ENCODE data around the gene FXYD3.

DNA sequence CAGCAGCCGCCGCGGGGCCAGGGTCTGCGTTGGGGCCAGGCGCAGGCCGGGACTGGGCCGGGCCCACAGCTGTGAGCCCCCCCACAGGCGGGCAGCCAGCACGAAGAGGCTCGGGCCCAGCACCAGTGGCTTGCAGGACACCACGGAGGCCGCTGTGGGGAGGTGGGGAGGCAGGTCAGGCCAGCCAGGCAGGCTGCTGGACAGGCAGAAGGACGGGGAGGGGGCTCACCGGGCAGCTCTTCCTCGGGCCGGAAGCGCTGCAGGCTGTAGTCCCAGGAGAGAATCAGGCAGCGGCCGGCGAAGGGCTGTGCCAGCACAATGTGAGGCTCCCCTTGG is 11.0 kb downstream of the FXYD3 start:
- TF ChIP-seq, protein P1, sequence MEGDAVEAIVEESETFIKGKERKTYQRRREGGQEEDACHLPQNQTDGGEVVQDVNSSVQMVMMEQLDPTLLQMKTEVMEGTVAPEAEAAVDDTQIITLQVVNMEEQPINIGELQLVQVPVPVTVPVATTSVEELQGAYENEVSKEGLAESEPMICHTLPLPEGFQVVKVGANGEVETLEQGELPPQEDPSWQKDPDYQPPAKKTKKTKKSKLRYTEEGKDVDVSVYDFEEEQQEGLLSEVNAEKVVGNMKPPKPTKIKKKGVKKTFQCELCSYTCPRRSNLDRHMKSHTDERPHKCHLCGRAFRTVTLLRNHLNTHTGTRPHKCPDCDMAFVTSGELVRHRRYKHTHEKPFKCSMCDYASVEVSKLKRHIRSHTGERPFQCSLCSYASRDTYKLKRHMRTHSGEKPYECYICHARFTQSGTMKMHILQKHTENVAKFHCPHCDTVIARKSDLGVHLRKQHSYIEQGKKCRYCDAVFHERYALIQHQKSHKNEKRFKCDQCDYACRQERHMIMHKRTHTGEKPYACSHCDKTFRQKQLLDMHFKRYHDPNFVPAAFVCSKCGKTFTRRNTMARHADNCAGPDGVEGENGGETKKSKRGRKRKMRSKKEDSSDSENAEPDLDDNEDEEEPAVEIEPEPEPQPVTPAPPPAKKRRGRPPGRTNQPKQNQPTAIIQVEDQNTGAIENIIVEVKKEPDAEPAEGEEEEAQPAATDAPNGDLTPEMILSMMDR (IDR thresholded peaks at IDR 0.05): no peak
- no peak for TF ChIP-seq POLR2AphosphoS5 (IDR thresholded peaks at IDR 0.05)
- no peak for TF ChIP-seq POLR2A (IDR thresholded peaks at IDR 0.05)

All from prostate gland (tissue), 2 donors.